Caki2 (cell line): Measurements from ENCODE around the gene SIRPA. TPM values are rescaled to one million over a fixed set of nuclear protein-coding genes. Genes with fewer than 3 reads are reported as not detected.

Experiments used
- DNase-seq: peaks from one replicate; pipeline ENCODE4 v3.0.0-alpha.2; 2015; ENCODE audit warnings: low read depth
- in situ Hi-C: cut with HindIII; loops from 2 replicates; pipeline ENCODE4 v1.10.0; 2016; ENCODE audit warnings: low sequenced_read_pairs, low pct_unique_long_range_greater_than_20kb, mixed read lengths
- total RNA-seq: library from RNA; depleted of rRNA; stranded (reverse); fragments of >200 nt; shearing (Covaris generic); gene quantifications from 2 replicates; pipeline ENCODE4 v1.2.3, GENCODE V29; 2014; ENCODE audit warnings: low replicate concordance

The SIRPA gene
- total RNA-seq, 1 experiment from 2014 or later = 56.2 TPM

GRCh38 chr20:1938464-1939269 is 43.5 kb downstream of the SIRPA start:
- in situ Hi-C loops = no loop called here
- DNase-seq = no peak

GRCh38 chr20:1939270-1939595 is 44.0 kb downstream of the SIRPA start:
- in situ Hi-C loops = no loop called here
- no peak for DNase-seq

GRCh38 chr20:1940581-1940980 is 45.4 kb downstream of the SIRPA start:
- no peak for DNase-seq
- in situ Hi-C loops = no loop called here

GRCh38 chr20:1941226-1941625 is 46.0 kb downstream of the SIRPA start:
- DNase-seq = no peak
- in situ Hi-C loops = no loop called here

GRCh38 chr20:1942061-1942460 is 46.9 kb downstream of the SIRPA start:
- DNase-seq = no peak
- in situ Hi-C loops = no loop called here

- DNase-seq = no peak
- in situ Hi-C loops = no loop called here
These were observed 47.5 kb downstream of the SIRPA start for GRCh38 chr20:1942486-1943274.

GRCh38 chr20:1943275-1944002 is 48.2 kb downstream of the SIRPA start:
- no peak for DNase-seq
- in situ Hi-C loops = no loop called here

- no peak for DNase-seq
- in situ Hi-C loops = no loop called here
These were observed 49.3 kb downstream of the SIRPA start for GRCh38 chr20:1944345-1945091.

GRCh38 chr20:1945134-1945618 is 50.0 kb downstream of the SIRPA start:
- no peak for DNase-seq
- in situ Hi-C loops = no loop called here

GRCh38 chr20:1945660-1946059 is 50.5 kb downstream of the SIRPA start:
- in situ Hi-C loops = no loop called here
- DNase-seq = no peak

GRCh38 chr20:1946442-1946761 is 51.2 kb downstream of the SIRPA start:
- in situ Hi-C loops = no loop called here
- DNase-seq = no peak

- no peak for DNase-seq
- in situ Hi-C loops = no loop called here
These were observed 51.7 kb downstream of the SIRPA start for GRCh38 chr20:1946762-1947534.

- no peak for DNase-seq
- in situ Hi-C loops = no loop called here
These were observed 52.3 kb downstream of the SIRPA start for GRCh38 chr20:1947535-1947846.

- in situ Hi-C loops = no loop called here
- no peak for DNase-seq
These were observed 54.3 kb downstream of the SIRPA start for GRCh38 chr20:1949347-1950100.

- in situ Hi-C loops = no loop called here
- no peak for DNase-seq
These were observed 55.6 kb downstream of the SIRPA start for GRCh38 chr20:1950836-1951235.

GRCh38 chr20:1951436-1952115 is 56.4 kb downstream of the SIRPA start:
- DNase-seq = no peak
- in situ Hi-C loops = no loop called here
